ENCODE results near the gene CTPS2. TPM values are rescaled to one million over a fixed set of nuclear protein-coding genes. Genes with fewer than 3 reads are reported as not detected.

The CTPS2 gene
- total and polyA plus RNA-seq, 8 donors, result 10.2 to 56.5 (median 49.1) TPM

DNA sequence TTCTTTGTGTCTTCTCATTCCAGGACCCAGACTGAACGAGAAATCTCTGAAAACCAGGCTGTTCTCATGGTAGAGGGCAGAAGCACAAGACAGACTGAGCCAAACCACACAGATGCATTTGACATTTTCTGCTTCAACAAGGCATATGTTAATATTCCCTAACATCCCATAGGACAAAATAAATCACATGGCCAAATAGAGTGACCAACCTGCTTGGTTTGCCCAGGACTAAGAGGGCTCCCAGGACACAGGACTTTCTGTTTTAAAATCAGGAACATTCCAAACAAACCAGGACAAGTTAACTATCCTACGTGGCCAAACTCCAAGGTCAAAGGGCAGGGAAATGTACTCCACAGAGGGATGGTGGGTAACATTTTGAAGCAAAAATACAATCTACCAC is 11.7 kb downstream of the CTPS2 start:
- intact Hi-C loops (cut with DNase I), result no loop called here
- DNase-seq, result no peak

GRCh38 chrX:16699389-16699788 is 13.1 kb downstream of the CTPS2 start:
- Histone ChIP-seq H3K36me3 (peaks cover 0 to 3% of the 10 kb centered on the region in 2 donors), H3K27me3 (no peaks in the 10 kb centered on the region)
- no peak for ATAC-seq

More for the DNA sequence above, 11.7 kb downstream of the CTPS2 start:
- no peaks in the 10 kb centered on the region for H3K4me1 ChIP-seq
- H3K9me3 ChIP-seq, result no peaks in the 10 kb centered on the region
- no peaks in the 10 kb centered on the region for H3K27me3 ChIP-seq
- H3K27ac ChIP-seq, result no peak overlapping the region
- TF ChIP-seq, protein P1, sequence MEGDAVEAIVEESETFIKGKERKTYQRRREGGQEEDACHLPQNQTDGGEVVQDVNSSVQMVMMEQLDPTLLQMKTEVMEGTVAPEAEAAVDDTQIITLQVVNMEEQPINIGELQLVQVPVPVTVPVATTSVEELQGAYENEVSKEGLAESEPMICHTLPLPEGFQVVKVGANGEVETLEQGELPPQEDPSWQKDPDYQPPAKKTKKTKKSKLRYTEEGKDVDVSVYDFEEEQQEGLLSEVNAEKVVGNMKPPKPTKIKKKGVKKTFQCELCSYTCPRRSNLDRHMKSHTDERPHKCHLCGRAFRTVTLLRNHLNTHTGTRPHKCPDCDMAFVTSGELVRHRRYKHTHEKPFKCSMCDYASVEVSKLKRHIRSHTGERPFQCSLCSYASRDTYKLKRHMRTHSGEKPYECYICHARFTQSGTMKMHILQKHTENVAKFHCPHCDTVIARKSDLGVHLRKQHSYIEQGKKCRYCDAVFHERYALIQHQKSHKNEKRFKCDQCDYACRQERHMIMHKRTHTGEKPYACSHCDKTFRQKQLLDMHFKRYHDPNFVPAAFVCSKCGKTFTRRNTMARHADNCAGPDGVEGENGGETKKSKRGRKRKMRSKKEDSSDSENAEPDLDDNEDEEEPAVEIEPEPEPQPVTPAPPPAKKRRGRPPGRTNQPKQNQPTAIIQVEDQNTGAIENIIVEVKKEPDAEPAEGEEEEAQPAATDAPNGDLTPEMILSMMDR (IDR thresholded peaks at IDR 0.05), result no peak
- peaks cover 0 to 3% of the 10 kb centered on the region in 2 donors for H3K36me3 ChIP-seq
- no peak overlapping the region for H3K4me3 ChIP-seq
- ATAC-seq, result no peak

GRCh38 chrX:16696956-16697355 is 15.5 kb downstream of the CTPS2 start:
- ATAC-seq, result no peak
- Histone ChIP-seq H3K9me3 (no peaks in the 10 kb centered on the region), H3K4me3 (no peak overlapping the region), H3K36me3 (peaks cover 0 to 9% of the 10 kb centered on the region in 2 donors), H3K27ac (no peak overlapping the region), H3K27me3 (no peaks in the 10 kb centered on the region), H3K4me1 (no peaks in the 10 kb centered on the region)
- TF ChIP-seq, protein P1 (IDR thresholded peaks at IDR 0.05), result no peak
- intact Hi-C loops (cut with DNase I), result no loop called here
- no peak for DNase-seq

More at GRCh38 chrX:16699389-16699788, 13.1 kb downstream of the CTPS2 start:
- no peaks in the 10 kb centered on the region for H3K9me3 ChIP-seq
- intact Hi-C loops (cut with DNase I), result no loop called here
- no peak overlapping the region for H3K27ac ChIP-seq
- no peak overlapping the region for H3K4me3 ChIP-seq
- TF ChIP-seq, protein P1 (IDR thresholded peaks at IDR 0.05), result no peak
- H3K4me1 ChIP-seq, result no peaks in the 10 kb centered on the region
- no peak for DNase-seq

DNA sequence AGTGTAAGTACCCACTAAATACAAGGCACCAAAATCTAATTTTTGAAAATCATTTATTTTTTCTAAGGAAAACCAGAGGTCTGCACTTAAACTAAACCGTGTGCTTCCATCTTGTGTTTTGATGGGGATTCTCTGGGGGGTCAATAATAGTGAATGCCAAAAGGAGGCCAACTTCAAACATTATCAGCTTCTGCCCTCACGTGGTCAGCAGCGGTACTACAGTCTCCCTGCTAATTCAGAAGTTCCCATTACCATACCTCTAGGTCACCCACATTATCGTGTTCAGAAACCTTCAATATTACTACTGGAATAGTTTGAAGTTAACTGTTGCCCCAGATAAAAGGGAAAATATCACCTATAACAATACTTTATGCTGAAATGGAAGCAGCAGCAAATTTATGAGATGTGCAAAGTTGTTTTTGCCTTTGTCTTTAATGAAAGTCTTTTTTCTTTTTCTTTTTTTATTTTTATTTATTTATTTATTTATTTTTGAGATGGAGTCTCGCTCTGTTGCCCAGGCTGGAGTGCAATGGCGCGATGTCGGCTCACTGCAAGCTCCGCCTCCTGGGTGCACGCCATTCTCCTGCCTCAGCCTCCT is 17.3 kb downstream of the CTPS2 start:
- Histone ChIP-seq H3K4me3 (no peak overlapping the region), H3K4me1 (no peaks in the 10 kb centered on the region), H3K9me3 (no peaks in the 10 kb centered on the region), H3K27ac (no peak overlapping the region), H3K36me3 (peaks cover 0 to 21% of the 10 kb centered on the region in 2 donors), H3K27me3 (no peaks in the 10 kb centered on the region)
- intact Hi-C loops (cut with DNase I), result no loop called here
- DNase-seq, result peak in 2 of 4 donors; percentile 17 to 40
- ATAC-seq, result peak; percentile 88
- TF ChIP-seq, protein P1 (IDR thresholded peaks at IDR 0.05), result peak; percentile 74 to 97

GRCh38 chrX:16687514-16687913 is 25.0 kb downstream of the CTPS2 start:
- TF ChIP-seq, protein P1 (IDR thresholded peaks at IDR 0.05), result no peak
- Histone ChIP-seq H3K4me3 (no peak overlapping the region), H3K27me3 (peaks cover 0 to 5% of the 10 kb centered on the region in 2 donors), H3K27ac (no peak overlapping the region), H3K9me3 (no peaks in the 10 kb centered on the region), H3K4me1 (no peaks in the 10 kb centered on the region), H3K36me3 (peaks cover 0 to 38% of the 10 kb centered on the region in 2 donors)
- intact Hi-C loops (cut with DNase I), result no loop called here
- DNase-seq (no peak), ATAC-seq (peak; percentile 56)

Measured in left lung (tissue), 10 donors.